ENCODE measurements around the gene GNAL.

Gene GNAL

DNA sequence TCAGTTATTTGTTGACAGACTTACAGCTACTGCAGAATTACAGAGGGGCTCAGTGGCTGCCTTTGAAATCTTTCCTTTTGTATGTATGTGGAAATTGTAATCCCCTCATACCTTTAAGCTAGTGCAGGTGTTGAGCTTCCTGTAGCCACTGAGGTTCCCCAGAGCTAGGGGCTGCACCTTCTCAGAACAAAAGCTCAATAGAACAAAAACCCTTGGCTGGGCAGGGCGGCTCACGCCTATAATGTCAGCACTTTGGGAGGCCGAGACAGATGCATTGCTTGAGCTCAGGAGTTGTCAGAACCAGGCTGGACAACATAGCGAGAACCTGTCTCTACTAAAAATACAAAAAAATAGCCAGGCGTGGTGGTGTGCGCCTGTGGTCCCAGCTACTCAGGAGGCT is 120.8 kb downstream of the GNAL start:
- DNase-seq (ENCODE audit: low read depth) = no peak

DNA sequence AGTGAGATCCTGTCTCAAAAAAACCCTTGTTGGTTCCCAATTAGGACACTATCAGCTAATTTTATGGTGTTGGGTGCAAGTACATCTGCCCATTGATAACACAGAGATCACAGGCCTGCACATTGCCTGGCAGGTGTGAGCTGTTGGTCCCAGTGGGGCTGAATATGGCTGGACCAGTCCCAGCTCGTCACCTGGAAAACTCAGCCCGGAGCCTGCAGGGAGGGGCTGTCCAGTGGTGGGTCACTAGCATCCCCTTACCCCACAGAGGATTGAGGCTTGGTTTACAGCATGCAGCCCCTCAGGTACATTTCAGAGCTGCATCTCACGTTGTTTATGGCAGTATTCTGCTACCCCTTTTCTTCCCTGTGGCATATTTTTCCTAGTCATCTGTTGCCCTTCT is 121.3 kb downstream of the GNAL start:
- DNase-seq (ENCODE audit: low read depth) = no peak

DNA sequence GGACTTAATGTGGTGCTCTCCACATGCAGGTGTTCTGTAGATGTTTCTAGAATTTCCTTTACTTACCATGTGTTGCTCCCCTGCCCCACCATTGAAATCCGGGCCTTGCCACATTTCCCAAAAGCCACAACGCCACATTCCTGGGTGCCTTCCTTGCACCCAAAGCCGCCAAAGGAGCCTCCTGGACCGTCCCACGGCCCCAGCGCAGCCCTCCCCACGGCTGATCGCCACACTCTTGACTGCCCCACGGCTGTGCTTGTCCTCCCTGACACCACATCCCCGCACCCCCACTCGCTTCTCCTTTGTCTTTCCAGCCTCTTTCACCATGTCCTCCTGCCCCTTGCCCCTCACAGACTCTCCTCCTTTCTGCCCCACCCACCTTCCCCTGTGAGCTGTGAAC is 121.9 kb downstream of the GNAL start:
- no peak for DNase-seq (ENCODE audit: low read depth)

DNA sequence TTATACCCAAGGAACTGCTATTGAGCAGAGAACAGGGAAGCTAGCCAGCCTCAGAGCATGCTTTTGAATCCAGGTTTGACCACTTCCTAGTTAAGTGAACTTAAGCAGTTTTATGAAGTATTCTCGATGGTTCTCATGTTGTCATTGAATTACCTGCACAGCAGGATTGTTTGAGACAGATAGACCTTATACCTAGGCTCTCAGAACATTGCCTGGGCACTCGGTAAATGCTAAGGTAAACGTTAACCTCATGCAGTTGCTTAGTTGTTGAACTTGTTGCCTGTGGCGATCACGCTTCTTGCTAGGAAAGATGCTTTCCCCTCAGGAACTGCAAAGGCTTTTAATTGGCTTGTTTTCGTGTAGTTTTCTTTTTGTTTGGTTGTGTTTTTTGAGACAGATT is 128.2 kb downstream of the GNAL start:
- no peak for DNase-seq (ENCODE audit: low read depth)

DNA sequence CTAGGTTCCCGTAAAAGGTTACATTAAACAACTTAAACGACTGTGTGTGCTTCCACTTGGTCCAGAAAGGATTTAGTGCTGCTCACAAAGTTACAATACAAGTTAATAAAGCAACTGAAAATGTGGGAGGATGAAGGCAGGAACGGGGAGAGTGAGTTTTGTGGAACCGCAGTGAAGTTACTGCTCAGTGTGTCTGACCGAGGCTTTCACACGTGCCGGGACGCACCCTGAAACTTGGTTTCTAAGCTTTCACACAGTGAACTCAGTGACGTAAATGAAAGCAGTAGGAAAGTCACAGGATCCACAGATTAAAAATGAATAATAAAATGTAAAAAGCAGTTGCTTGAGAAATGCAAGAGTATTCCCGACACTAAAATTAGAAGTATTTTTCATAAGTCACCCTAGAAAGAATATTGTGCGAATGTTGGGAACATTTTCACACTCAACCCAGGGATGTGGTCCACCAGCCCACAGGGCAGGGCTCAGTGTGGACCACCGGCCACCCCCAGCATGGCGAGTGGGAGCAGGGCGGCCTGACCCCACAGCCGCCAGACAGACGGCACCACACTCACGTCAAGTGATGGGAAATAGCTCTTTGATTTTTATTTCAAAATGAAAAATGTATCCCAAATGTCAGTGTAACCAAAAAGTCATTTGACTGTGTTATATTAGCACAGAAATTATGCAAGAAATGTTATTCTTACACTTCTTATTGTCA is 129.6 kb downstream of the GNAL start:
- DNase-seq (ENCODE audit: low read depth) = no peak

DNA sequence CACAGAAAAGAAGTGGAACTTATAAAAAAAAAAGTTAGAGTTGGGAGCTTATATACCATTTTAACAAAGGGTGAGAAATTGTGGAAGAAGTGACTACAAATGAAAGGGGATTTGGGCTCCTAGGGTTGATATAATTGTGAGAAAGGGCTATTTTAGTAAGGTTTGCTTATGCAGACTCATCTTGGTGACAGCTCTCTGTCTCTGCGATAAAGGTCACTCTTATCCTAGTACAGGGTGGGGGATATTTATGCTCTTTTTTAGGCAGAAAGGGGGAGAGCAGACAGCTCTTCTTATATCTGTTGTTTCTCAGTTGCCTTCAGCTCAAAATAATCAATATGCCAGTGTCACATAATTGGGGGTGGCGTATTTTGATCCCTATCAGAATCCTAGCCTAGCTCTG is 130.9 kb downstream of the GNAL start:
- no peak for DNase-seq (ENCODE audit: low read depth)

DNA sequence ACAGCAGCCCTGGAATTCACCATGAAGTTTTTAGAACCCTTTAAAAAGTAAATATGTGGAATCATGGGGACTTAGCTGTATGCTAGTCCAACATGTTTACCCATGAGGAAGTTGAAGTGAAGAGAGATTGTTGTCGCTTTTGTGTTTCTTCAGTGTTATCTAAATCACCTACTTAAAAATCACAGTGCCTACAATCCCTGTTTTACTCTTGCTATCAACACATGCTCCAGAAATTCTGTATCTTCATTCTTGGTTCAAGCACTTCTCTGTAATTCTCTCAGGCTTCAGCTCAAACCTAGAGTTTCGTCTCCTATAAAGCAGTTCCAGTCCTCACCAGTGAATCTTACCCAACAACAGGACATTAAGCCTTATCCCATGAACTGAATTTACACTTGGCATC is 131.6 kb downstream of the GNAL start:
- DNase-seq (ENCODE audit: low read depth) = no peak

DNA sequence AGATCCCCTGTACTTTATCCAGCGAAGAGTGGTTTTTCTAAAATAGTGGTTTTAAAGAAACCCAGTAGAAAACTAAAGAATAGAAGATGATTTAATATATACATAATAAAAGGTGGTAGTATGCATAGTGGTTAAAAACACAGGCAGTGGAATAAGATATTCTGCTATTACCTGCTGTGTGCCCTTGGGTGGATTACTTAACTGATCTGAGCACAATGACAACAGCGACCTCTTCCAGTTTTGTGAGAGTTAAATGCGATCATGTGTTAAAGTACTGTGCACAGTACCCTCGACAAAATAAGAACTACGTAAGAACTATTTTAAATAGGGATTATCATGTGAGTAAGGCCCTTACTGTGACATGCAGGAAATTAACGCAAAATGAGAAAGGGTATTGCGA is 132.1 kb downstream of the GNAL start:
- no peak for DNase-seq (ENCODE audit: low read depth)

DNA sequence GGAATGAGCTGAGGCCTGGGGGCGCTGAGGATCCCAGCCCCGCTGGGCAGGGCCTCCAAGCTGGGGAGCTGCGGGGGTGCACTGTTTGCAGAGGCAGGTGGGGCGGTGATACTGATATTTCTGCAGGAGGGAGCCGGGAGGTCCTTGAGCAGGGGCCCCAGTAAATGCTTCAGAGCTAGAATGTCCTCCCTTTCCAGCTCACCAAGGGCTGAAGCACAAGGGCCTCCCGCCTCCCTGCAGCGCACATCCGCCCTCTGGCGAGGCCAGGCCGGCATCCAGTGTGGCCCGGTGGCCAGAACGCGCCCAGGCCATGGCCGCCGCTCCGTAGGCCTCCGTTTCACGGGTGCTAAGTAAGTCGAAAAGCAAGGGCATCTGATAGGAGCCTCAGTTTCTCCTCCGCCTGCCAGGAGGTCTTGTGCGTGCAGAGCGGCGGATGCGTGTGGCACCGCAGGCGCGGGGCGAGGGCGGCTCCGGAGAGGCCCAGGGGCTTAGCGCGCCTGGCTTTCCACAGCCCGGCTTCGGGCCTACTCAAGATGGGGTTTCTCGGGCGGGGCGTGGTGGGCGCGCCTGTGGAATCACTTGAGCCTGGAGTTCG is 132.7 kb downstream of the GNAL start:
- DNase-seq (ENCODE audit: low read depth) = no peak

DNA sequence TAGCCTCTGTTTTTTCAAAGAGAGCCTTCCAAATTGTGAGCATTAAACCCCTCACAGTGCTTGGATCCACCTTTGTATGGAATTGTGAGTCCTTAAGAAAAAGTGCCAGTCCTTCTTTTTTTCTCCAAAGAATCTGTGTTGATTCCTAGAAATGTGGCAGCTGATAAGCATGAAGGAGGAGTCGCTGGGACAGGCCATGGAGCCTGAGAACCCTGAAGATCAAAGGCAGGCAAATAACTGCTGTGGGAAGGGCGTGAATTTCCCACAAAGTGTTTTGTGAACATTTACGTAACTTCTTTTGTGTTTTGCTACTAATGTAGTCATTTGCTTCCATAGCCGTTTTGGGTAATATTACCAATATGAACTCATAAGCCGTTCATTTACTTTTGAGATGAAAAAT is 134.5 kb downstream of the GNAL start:
- no peak for DNase-seq (ENCODE audit: low read depth)

DNA sequence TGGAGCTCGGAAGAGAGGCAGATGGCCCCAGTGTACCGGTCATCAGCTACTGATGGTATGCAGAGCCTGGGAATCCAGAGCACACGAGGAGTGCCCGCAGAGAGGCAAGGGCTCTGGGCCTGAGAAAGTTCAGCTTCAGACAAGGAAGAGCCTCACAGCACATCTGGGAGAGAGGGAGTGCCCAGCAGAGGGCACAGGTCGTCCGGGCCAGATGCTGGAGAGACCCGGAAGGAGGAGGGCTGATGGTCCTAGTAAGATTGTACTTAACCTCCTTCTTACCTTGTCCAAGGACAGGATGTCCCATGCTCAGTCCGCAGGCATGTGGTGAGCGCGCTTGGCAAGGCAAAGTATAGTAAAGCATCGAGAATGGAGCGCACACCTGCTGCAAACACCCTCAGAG is 137.8 kb downstream of the GNAL start:
- no peak for DNase-seq (ENCODE audit: low read depth)

DNA sequence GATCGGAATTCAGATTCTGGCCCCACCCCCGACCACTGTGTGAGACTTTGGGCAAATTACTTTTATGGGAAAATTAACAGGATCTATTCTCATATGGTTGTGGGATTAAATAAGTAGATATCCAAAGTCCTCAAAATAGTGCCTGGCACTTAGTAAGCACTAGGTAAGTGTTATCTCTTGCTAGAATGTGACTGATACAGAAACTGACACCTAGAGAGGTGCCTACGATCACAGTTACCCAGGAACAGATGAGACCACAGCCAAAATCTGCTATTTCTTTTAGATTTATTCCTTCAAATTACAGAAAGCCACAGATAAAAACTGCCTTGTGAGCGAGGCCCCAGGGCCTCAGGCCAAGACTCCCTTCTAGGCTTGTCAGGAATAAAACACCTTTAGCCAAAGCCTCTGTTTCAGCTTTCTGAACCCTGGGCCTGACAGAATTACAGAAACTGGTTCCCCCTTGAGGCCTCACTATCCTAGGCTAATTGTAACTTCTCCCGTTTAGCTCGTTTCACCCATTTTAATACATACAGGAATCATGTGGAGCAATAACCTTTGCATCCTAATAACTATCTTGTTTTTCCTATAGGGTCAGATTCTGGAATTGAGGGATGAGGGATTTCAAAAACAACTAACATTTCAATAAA is 139.8 kb downstream of the GNAL start:
- no peak for DNase-seq (ENCODE audit: low read depth)

DNA sequence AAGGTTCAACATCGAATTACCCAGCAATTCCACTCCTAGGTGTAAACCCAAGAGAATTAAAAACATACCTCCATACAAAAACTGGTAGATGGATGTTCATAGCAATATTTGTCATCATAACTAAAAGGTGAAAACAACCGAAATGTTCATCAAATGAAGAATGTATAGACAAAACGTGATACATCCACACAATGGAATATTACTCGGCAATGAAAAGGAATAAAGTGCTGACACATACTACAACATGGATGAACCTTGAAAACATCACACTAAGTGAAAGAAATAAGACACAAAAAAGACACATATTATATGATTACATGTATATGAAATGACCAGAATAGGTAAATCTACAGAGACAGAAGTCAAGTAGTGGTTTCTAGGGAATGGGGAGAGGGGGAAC is 141.5 kb downstream of the GNAL start:
- DNase-seq (ENCODE audit: low read depth) = no peak

DNA sequence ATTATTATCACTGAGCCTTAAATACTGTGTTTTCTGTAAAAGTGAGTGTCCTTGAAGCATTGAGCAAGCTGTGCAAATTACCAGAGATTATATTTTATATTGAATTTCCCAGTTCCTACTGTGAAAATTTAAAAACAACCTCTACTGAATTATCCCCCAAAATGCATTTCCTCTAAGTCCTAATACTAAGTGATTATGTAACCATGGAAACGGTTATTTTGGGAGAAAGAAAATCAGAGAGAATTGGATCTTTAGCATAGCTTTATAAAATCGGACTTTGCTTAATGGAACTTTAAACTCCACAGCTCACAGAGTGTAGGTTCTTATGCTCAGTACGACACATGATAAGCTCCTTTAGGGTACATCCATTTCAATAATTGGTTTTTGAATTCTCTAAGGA is 142.9 kb downstream of the GNAL start:
- DNase-seq (ENCODE audit: low read depth) = no peak

DNA sequence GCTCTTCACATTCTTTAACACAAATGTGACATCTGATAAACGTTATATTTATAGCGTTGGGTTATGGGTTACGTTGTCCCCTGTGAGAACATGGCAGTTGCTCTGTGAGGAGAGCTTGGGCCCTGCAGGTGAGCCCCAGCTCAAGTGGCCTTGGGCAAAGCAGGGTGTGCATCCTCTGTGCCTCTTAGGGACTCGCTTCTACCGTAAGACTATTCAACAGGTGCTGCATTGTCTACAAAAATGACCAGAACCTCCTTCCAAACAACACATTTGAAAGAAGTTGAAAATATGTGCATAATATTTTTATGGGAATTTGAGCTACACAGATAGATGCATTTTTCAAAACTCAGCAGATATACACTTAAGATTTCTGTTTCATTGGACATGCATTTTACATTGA is 145.7 kb downstream of the GNAL start:
- no peak for DNase-seq (ENCODE audit: low read depth)

DNA sequence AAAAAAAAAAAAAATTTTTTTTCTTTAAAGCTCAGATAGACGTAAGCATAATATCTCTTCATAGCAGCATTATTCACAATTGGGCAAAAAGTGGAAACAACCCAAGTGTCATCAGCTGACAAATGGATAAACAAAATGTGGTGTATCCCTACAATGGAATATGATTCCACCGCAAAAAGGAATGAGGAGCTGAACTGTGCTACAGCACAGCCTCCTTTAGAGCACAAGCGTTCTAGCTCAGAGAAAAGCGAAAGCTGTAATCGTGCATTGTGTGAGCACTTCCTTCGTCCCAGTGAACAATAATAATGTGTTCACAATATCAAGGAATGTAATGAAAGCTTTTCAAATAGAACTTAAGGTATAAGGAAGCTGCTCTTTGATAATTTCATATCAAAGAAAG is 150.5 kb downstream of the GNAL start:
- DNase-seq (ENCODE audit: low read depth) = no peak

DNA sequence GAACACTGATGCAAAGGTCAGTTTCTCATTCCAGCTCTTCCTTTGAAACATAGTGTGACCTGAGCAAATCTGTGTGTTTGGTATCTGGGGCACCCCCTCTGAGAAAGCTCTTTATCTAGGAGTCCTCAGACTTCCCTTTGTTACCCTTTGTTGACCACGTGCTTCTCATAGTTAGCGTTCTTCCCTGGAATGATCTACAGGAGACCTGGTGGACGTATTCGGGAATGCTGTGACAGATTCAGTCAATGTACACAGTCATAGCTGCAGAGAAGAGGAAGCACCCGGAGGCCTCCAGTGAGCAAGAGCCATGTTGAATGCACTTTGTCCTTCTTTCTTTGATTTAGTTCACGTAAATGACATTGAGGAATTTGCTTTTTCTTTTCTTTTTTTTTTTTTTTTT is 151.4 kb downstream of the GNAL start:
- no peak for DNase-seq (ENCODE audit: low read depth)

DNA sequence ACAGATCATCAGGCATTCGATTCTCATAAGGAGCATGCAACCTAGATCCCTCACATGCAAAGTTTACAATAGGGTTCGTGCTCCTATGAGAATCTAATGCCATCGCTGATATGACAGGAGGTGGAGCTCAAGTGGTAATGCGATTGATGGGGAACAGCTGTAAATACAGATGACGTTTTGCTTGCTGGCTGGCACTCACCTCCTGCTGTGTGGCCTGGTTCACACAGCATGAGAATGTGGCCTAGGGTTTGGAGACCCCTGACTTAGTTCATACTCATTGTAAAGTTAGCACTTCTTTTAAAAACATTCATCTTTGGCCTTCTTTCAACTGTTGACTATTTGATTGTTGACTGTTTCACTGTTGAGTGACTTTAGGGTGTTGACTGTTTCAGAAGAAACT is 153.5 kb downstream of the GNAL start:
- DNase-seq (ENCODE audit: low read depth) = no peak

DNA sequence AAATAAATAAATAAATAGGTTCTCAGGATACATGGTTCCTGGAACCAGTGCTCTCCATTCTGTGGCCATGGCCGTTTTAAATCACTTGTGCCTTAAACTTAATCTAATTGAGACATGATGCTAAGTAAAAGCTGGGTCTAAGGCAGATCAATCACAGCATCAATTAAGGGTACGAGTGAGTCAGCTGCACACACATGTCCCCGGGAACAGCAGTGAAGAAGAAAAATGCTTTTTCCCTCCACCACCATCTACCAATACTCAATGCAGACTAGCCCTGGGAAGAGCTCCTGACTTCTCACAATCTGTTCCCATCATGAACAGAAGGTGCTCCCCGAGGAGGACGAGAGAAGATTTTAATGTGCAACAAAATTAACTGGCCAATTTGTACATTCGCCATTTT is 155.4 kb downstream of the GNAL start:
- DNase-seq (ENCODE audit: low read depth) = no peak

DNA sequence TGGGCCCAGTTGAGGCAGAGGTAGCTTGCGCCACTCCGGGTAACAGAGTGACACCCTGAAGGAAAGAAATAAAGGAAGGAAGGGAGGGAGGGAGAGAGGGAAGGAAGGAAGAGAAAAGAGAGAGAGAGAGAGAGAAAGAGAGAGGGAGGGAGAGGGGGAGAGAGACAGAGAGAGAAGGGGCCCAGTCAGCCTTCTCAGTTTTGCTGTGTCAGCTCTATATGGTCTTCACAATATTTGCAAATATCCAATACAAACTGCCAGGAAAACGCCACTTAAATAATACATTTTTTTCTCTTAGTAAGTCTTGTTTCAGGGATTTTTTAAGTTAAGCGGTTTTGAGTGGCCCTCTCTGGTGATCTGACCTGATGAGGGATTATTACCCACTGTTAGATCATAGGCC is 156.6 kb downstream of the GNAL start:
- DNase-seq (ENCODE audit: low read depth) = no peak

DNA sequence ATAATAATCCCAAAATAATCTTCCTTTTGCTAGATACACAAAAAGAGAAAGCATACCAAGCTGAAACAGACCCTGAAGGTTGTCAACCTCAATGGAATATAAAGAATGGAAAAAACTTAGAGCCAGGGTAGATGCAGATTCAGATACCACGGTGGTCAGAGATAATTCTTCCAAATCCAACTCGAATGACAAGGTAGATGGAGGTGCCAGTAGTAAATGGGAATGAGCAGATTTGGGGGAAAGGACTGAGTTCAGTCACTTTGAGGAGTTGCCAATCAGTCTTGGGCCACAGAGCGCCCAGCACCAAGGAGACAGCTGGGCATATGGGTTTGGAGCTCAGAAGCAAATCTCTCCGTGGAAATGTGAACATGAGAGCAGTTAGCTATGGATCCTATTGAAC is 158.7 kb downstream of the GNAL start:
- no peak for DNase-seq (ENCODE audit: low read depth)

DNA sequence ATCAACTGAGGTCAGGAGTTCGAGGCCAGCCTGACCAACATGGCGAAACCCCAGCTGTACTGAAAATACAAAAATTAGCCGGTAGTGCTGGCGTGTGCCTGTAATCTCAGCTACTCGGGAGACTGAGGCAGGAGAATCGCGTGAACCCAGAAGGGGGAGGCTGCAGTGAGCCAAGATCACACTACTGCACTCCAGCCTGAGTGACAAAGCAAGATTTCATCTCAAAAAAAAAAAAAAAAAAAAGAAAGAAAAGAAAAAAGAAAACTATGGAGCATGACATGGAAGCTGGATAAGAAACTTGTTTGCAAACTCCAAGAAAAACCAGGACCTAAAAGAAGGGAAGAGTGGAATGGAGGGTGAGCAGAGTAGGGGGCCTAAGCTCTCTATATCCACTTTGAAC is 160.2 kb downstream of the GNAL start:
- no peak for DNase-seq (ENCODE audit: low read depth)

DNA sequence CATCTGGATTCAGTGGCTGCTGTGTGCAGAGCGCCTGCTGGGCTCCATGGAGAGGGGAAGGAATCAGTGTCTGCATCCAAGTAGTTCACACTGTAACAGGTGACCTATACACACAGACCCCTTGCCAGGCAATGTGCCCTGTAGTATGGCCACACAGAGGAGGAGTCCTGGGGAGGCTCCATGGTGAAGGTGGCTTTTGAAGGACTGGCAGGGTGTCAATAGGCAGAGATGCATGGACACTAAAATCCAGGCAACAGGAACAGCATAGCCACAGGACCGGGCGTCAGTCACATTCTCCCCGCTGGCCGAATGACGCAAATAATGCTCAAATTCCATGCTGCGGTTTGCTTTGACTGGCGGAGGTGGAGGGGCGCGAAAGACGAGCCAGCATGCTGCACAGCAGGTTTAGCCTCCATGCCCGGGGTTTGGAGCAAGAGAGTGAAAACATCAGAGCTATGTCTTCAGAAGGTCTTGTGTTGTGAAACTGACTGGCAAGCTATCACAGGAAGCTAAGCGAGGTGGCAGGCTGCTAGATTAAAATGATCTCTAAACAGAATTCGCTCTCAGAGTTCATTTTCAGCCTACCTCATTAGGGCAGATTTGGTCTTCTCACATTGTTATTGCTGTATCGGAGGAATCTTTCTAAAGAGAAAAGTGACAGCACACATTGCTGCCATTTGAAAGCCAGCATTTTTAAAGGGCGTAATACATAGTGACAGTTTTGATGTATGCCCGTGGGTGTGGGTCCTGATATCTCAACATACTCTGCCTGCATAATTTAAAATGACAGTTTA is 161.0 kb downstream of the GNAL start:
- no peak for DNase-seq (ENCODE audit: low read depth)

All from activated T-cell treated with anti-CD3 and anti-CD28 coated beads for 48 hours (primary cell).